HG03060 (cell line): ENCODE results near the gene CEBPZOS.
"Not testable (repeated sequence)": the region's sequence is repeated elsewhere in the genome, so short reads cannot be mapped to it uniquely, and the experiment has no call there.

Experiments
- ATAC-seq: cut with Tn5 transposase; IDR thresholded peaks from one replicate; pipeline ENCODE4 v1.9.1; 2021; ENCODE audit warnings: low read depth, moderate number of reproducible peaks; ENCODE audit not compliant: unreplicated experiment

The CEBPZOS gene

GRCh38 chr2:37190290-37190689, 6.0 kb upstream of the CEBPZOS start:
- no peak for ATAC-seq

GRCh38 chr2:37191253-37191652, 5.0 kb upstream of the CEBPZOS start:
- ATAC-seq = no peak

GRCh38 chr2:37191747-37192146, 4.5 kb upstream of the CEBPZOS start:
- no peak for ATAC-seq

GRCh38 chr2:37192551-37192950, 3.7 kb upstream of the CEBPZOS start:
- ATAC-seq = no peak

- ATAC-seq = not testable (repeated sequence)
These were observed 405 bp upstream of the CEBPZOS start for GRCh38 chr2:37195862-37196319.

GRCh38 chr2:37198681-37199065, 2.4 kb downstream of the CEBPZOS start:
- no peak for ATAC-seq

GRCh38 chr2:37201208-37201607, 4.9 kb downstream of the CEBPZOS start:
- no peak for ATAC-seq

- no peak for ATAC-seq
These were observed 5.5 kb downstream of the CEBPZOS start for GRCh38 chr2:37201766-37202165.

GRCh38 chr2:37203708-37204107, 7.4 kb downstream of the CEBPZOS start:
- ATAC-seq = no peak

- not testable (repeated sequence) for ATAC-seq
These were observed 8.9 kb downstream of the CEBPZOS start for GRCh38 chr2:37205071-37205661.

- ATAC-seq = no peak
These were observed 9.5 kb downstream of the CEBPZOS start for GRCh38 chr2:37205689-37206341.

- not testable (repeated sequence) for ATAC-seq
These were observed 10.5 kb downstream of the CEBPZOS start for GRCh38 chr2:37206760-37207159.

GRCh38 chr2:37211212-37211611, 14.9 kb downstream of the CEBPZOS start:
- ATAC-seq = no peak

GRCh38 chr2:37211939-37212338, 15.6 kb downstream of the CEBPZOS start:
- ATAC-seq = no peak

GRCh38 chr2:37215250-37215649, 19.0 kb downstream of the CEBPZOS start:
- ATAC-seq = no peak

GRCh38 chr2:37219046-37219445, 22.8 kb downstream of the CEBPZOS start:
- no peak for ATAC-seq

GRCh38 chr2:37223131-37223530, 26.8 kb downstream of the CEBPZOS start:
- ATAC-seq = no peak

GRCh38 chr2:37224063-37224462, 27.8 kb downstream of the CEBPZOS start:
- no peak for ATAC-seq

GRCh38 chr2:37225129-37225528, 28.8 kb downstream of the CEBPZOS start:
- ATAC-seq = not testable (repeated sequence)

GRCh38 chr2:37226863-37227262, 30.6 kb downstream of the CEBPZOS start:
- ATAC-seq = no peak

GRCh38 chr2:37228788-37229187, 32.5 kb downstream of the CEBPZOS start:
- no peak for ATAC-seq

- ATAC-seq = no peak
These were observed 34.3 kb downstream of the CEBPZOS start for GRCh38 chr2:37230581-37230980.
